SKM-1 treated with dmso at 0.1 percent for 144 hours (cell line): Measurements from ENCODE around the gene FPGS.

ENCODE experiments used
- DNase-seq: peaks from one replicate; lab custom pipeline; 2025; ENCODE audit not compliant: unreplicated experiment; lab: John Stamatoyannopoulos, UW

FPGS gene

GRCh38 chr9:127770905-127771569 is 31.6 kb upstream of the FPGS start:
- DNase-seq: peak; percentile 97

GRCh38 chr9:127771570-127772189 is 31.0 kb upstream of the FPGS start:
- DNase-seq: no peak

GRCh38 chr9:127772603-127773002 is 30.1 kb upstream of the FPGS start:
- DNase-seq: no peak

DNA sequence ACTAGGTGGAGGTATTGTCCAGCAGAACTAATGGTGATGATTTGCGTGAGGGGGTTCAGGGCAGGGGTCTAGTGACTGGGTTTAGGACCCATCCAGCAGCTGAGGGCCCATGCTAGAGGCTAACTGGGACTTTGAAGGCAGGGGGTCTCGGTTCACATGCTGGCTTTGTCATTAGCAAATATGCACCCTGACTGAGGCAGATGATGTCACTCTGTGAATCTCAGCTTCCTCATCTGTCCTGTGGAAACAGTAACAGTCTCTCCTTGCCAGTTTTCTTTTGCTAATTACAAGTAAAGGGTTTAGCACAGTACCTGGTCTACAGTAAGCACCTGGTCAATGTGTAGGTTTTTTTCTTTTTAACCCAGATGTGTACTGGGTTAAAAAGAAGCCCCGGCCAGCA is 29.4 kb upstream of the FPGS start:
- DNase-seq: peak; percentile 7

DNA sequence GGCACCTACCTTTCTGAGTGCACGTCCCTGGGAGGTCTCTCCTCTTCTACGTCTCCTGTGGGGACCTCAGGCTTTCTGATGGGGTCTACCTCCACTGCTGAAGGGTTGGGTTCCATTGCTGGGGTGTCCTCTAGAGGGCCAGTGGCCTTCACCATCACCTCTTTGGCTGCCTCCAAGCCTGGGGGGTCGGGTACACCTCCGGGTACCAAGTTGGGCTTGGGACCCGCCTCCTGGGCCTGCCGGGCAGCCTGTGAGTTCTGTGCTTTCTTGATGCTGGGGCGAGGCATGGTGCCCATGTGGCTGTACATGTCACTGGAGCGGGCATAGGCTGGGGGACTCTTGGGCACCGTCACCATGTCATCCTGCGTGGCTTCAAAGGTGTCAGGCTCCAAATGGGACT is 28.7 kb upstream of the FPGS start:
- DNase-seq: no peak

DNA sequence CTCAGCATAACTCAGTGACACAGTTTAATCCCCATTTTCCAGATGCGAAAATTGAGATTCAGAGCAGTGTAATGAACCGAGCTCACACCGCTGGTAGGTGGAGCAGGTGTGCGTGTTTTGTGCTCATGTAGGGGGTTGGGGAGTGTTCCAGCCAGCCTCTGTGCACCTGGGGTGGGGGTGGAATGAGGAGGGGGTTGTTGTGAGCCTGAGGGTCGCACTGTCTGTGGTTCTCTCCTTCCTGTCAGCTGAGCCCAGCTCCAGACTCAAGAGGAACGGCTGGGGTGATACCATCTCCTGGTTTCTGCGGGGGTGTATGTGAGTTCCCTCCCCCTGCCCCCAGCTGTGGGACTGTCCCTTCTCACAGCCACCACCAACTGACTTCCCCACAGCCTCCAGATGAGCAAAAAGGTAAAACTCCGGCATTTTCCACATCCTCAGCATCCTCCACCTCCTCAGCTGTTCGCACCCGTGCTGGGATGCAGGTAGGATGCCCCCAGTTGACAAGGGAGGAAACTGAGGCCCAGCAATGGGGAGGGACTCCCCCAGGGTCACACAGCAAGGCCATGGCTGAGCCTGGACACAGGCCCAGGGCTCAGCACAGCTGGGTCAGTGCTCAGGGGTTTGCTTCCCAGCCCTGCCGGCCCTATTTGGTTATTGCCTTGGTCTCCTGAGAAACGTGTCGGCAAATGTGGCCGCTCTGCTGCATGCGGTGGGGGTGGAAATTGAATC is 26.3 kb upstream of the FPGS start:
- peak; percentile 77 for DNase-seq

DNA sequence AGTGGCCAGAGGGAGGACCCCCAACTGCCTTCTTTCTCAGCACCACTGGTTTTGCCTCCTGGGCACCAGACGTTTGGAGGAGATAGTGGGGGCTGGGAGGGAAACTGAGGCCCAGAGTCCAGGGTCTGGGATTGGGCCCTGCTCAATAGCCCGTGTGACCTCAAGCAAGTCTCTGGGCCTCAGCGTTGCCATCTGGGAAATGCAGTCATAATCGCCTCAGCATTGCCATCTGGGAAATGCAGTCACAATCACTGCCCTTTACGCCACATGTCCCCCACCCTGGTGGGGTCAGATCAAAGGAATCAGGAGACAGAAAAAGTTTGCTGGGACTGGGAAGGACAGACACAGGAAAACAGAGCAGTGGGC is 25.8 kb upstream of the FPGS start:
- no peak for DNase-seq

GRCh38 chr9:127777368-127777980 is 25.2 kb upstream of the FPGS start:
- no peak for DNase-seq

GRCh38 chr9:127778280-127779135 is 24.2 kb upstream of the FPGS start, which contains the start of gene SH2D3C:
SH2D3C (minus strand) TSS chr9:127778666; CDS start chr9:127778627, 39 bp downstream.
- peak; percentile 49 for DNase-seq

- peak; percentile 31 for DNase-seq
Observed at GRCh38 chr9:127779136-127779981, 23.3 kb upstream of the FPGS start.

DNA sequence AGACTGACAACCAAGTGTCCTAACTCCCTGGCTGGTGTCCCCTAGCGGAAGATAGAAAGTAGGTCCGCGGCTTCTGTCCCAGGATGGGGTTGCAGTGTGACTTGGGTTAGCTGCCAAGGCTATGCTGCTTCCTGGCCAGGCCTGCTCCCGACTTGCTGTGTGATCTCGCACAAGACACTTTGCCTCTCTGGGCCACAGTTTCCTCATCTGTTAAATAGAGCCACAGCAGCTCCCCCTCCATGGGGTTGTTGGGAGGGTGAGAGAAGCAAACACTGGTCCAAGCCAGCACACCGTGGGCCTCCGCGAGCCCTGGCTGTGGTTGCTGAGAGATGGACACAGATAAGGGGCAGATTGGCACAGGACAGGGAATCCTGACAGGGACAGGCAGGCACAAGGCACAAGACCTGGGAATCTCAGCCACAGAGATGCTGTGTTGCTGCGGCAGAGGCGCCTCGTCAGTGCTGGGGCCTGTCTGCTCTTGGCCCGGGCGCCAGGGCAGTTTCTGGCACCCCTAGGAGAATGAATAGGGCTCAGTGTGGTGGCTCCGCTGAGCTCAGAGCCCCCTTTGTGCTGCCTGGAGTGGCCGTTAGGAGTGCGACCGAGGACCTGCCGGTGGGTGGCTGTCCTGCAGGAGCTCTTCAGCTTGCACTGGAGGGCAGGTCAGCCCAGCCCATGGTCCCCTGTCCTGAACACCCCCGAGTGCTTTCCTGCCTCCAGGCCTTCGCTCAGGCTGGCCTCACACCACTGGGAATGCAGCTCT is 22.4 kb upstream of the FPGS start:
- no peak for DNase-seq

GRCh38 chr9:127780909-127781308 is 21.8 kb upstream of the FPGS start:
- peak; percentile 62 for DNase-seq

DNA sequence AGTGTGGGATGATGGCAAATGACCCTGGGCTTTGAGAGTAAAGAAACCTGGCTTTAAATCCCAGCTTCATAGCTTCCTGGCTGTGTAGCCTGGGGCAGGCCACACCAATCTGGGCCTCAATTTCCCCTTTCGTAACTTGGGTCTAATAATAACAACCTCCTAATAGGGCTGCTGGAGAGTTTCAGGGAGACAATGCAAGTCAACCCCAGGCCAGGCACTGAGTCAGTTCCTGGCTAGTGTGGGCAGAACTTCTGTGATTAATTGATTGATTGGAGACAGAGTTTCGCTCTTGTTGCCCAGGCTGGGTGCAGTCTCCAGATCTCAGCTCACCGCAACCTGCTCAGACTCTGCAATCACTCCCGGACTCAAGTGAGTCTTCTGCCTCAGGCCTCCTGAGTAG is 20.9 kb upstream of the FPGS start:
- peak; percentile 29 for DNase-seq

- DNase-seq: peak; percentile 93
Observed at GRCh38 chr9:127783111-127784008, 19.3 kb upstream of the FPGS start.

GRCh38 chr9:127785023-127785932 is 17.4 kb upstream of the FPGS start:
- peak; percentile 65 for DNase-seq

- peak; percentile 81 for DNase-seq
Observed at GRCh38 chr9:127785933-127786772, 16.5 kb upstream of the FPGS start, which contains the start of gene CDK9. CDK9 (plus strand) TSS chr9:127786034; CDS start chr9:127786149, 115 bp downstream.
